Stimulated activated CD4-positive, alpha-beta T cell treated with anti-CD3 and anti-CD28 coated beads, Interleukin-2, amount 100 ng/mL, for 48 hours (primary cell): ENCODE results near the gene ZBTB17.
"Not testable (repeated sequence)": the region's sequence is repeated elsewhere in the genome, so short reads cannot be mapped to it uniquely, and the experiment has no call there.

Experiments used
- DNase-seq, 2 donors: peaks; one replicate each; pipeline ENCODE4 v3.0.0-alpha.2; 2020

The ZBTB17 gene

DNA sequence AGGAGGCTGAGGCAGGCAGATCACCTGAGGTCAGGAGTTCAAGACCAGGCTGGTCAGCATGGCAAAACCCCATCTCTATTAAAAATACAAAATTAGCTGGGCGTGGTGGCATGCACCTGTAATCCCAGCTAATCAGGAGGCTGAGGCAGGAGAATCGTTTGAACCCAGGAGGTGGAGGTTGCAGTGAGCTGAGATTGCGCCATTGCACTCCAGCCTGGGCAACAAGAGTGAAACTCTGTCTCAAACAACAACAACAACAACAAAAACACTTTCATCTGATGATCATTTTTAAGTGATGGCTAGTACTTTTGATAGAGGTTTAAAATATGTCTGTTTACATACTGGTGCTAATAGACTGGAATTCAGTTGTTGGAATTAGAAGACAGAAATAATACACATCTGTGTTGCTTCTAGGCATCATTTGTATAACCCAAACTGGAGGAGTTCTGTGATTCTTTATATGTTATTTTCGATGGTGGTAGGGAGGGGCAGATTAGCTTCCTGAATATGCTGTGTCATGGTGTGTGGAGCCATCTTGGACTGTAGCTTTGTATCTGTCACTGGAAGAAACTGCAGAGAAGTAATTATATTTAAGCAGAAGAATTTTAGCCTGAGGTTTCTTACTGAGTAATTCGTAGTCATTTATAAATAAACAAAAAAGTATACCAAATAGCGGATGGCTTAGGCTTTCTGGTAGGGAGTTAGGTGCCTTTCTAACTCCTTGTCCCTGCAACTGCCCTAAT lies 82.9 kb downstream of the ZBTB17 start:
- DNase-seq = not testable (repeated sequence)
